GM19035 (cell line): Measurements from ENCODE around the gene FAT2.

Experiments used
- ATAC-seq: cut with Tn5 transposase; IDR thresholded peaks from one replicate; pipeline ENCODE4 v1.9.1; 2021; ENCODE audit not compliant: unreplicated experiment

FAT2 gene

DNA sequence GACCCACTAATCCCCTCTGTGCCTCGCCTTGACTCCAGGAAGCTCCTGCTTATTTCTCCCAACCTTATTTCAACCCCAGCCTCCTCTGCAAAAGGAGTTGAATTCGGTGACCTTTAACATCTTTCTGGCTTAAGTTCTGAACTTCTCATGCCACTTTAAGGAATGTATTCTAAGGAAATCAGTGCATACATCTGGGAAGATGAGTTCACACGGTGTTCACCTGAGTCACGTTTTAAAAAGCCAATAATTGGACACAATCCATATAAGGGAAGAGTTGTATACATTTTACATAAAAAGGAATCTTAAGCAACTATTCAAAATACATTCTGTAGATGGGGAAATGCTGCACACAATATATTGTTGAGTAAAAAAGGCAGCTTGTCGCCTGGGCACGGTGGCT lies 33.2 kb downstream of the FAT2 start:
- ATAC-seq = no peak

- no peak for ATAC-seq
These were observed 33.7 kb downstream of the FAT2 start for GRCh38 chr5:151557466-151557865.

DNA sequence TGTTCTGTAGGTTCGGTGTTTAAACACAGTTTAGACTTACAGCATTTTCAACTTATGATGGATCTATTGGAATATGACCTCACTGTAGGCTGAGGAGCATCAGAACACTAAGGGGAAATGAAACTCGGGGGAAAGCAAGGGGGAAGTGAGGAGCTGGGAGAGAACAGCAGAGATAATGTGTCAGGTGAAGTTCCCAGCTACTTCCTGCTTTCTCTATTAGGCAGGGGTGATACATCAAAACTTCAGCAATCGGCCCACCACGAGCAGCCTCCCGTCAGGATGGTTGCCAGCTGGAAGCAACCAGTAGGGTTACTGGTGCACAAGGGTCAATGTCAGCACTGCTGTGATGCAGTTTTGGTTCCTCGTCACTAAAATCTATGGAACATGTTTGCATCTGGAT lies 34.3 kb downstream of the FAT2 start:
- no peak for ATAC-seq

DNA sequence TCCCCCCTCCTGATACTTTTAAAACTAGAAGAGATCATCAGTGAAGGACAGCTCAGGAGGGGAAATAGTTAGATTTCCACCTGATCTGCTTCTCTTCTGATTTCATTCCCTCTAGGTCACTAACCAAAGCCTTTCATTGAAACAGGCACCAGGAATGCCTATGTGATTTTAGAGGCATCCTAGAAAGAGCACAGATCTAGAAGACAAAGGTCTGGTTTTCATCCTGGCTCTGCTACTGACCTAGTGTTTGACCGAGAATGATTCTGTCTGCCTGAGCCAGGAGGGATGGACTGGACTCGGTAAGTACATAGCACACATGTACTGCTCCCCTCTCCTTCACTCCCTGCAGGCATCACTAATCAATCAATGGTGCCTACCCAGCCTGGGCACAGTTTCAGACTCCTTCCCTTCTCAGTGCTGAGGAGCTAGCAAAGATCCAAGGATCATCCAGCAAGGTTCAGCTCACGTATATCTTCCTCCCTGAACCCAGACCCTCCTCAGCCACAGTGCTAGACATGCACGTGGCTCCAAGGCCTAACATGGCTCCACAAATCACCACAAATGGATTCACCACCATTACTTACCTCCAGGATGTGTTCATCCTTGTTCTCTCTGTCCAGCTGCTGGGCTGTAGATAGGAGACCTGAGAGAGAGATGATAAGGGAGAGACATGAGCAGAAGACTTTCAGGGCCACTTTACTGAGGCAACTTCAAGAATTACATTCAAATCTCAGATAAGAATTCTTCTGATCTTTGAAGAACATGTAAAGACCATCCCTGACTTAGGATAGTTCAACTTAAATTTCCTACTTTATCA lies 35.2 kb downstream of the FAT2 start:
- no peak for ATAC-seq

GRCh38 chr5:151553695-151554094 lies 37.4 kb downstream of the FAT2 start:
- no peak for ATAC-seq

- no peak for ATAC-seq
These were observed 37.9 kb downstream of the FAT2 start for GRCh38 chr5:151553130-151553670.

DNA sequence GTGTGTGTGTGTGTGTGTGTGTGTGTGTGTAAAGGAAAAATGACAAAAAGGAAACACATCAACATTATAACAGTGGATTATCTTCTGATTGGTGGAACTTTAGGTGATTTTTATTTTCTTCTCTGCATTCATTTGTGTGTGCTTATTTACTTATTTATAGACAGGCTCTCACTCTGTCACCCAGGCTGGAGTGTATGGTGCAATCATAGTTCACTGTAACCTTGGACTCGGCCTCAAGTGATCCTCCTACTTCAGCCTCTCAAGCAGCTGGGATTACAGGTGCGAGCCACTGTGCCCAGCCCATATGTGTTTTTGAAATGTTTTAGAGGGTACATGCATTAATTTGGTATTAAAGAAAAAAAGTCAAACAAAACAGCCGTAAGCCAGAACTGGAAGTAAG lies 39.1 kb downstream of the FAT2 start:
- ATAC-seq = no peak

DNA sequence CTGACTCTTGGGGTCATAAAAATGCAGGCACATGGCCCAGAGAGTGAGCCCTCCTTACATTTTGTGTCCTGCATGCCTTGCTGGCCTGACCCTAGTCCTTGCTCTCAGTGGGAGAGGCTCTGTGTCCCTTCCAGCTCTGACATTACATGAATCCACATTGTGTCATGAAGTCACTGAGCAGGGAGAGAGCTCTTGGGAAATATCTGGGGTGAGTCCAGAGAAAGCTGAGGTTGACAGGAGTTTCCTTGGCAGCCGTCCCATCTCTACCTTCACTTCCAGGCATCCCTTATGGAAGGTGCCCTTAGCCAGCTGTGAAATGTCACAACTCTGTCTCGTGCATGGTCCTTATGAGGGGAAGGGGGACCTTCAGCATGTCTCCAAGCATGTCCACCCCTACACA lies 41.0 kb downstream of the FAT2 start:
- no peak for ATAC-seq

DNA sequence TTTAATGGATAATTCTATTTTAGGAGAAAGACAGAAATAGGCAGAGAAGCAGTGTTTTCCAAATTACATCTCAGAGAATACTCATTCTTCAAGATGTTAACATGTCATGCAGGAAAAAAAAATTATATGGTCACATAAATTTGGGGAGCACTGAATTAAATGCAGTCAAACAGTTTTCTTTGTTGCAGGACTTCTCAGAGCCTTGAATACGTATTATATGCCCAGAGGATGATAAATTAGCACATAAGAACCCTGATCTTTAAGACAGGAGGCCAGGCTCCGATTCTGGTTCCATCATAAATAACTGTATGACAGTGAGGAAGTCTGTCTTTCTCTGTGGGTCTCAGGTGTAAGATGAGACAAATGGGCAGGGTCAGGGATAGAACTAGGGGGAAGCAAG lies 41.4 kb downstream of the FAT2 start:
- ATAC-seq = no peak

DNA sequence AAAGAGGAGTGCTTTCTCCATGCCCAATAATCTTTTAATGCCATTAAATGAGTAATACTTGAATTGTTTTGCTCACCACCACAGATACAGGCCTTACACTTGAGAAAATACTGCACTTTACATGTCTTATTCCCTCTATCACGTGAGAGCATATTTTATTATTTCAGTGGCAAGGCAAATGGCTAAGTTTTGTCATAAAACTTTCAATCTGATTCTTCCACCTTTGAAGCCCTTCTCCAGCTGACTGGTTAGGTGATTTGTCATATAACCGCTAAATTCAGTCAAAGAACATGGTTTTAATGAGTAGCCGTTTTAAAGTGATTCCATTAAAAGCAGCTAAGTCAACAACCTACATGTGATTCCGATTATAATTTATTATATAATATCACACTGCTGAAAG lies 43.8 kb downstream of the FAT2 start:
- no peak for ATAC-seq

GRCh38 chr5:151541571-151541970 lies 49.6 kb downstream of the FAT2 start:
- ATAC-seq = no peak
